ENCODE data around the gene UBR7. TPM values are rescaled to one million over a fixed set of nuclear protein-coding genes. Genes with fewer than 3 reads are reported as not detected.
"Not testable (repeated sequence)": the region's sequence is repeated elsewhere in the genome, so short reads cannot be mapped to it uniquely, and the experiment has no call there.

The UBR7 gene
- total RNA-seq, 1 donor from 2014 or later = 16.6 TPM

- no peak for DNase-seq (ENCODE audit: low spot score)
- Mint-ChIP-seq H3K36me3 (ENCODE audit: low read depth) (peaks cover 30% of the 10 kb centered on the region), H3K27ac (ENCODE audit: unreplicated experiment) (no peak overlapping the region)
Measured at GRCh38 chr14:93223565-93223964, 16.5 kb downstream of the UBR7 start.

GRCh38 chr14:93228550-93228949, 21.5 kb downstream of the UBR7 start:
- Mint-ChIP-seq H3K36me3 (ENCODE audit: low read depth) (peaks cover 23% of the 10 kb centered on the region), H3K4me1 (ENCODE audit: low read depth) (no peaks in the 10 kb centered on the region), H3K4me3 (ENCODE audit: unreplicated experiment) (no peak overlapping the region), H3K27me3 (ENCODE audit: low read depth) (no peaks in the 10 kb centered on the region), H3K27ac (ENCODE audit: unreplicated experiment) (no peak overlapping the region), H3K9me3 (ENCODE audit: low read depth) (peaks cover 3% of the 10 kb centered on the region)
- no peak for DNase-seq (ENCODE audit: low spot score)
- TF ChIP-seq CTCF (IDR thresholded peaks at IDR 0.05) = no peak

More at GRCh38 chr14:93223565-93223964, 16.5 kb downstream of the UBR7 start:
- no peak for TF ChIP-seq CTCF (IDR thresholded peaks at IDR 0.05)
- no peak overlapping the region for H3K4me3 Mint-ChIP-seq (ENCODE audit: unreplicated experiment)
- H3K27me3 Mint-ChIP-seq (ENCODE audit: low read depth) = no peaks in the 10 kb centered on the region
- no peaks in the 10 kb centered on the region for H3K4me1 Mint-ChIP-seq (ENCODE audit: low read depth)
- H3K9me3 Mint-ChIP-seq (ENCODE audit: low read depth) = no peaks in the 10 kb centered on the region

GRCh38 chr14:93230539-93230938, 23.5 kb downstream of the UBR7 start:
- Mint-ChIP-seq H3K9me3 (ENCODE audit: low read depth) (peaks cover 3% of the 10 kb centered on the region), H3K4me1 (ENCODE audit: low read depth) (no peaks in the 10 kb centered on the region), H3K27me3 (ENCODE audit: low read depth) (no peaks in the 10 kb centered on the region), H3K27ac (ENCODE audit: unreplicated experiment) (peak overlapping the region; percentile 50), H3K36me3 (ENCODE audit: low read depth) (peaks cover 17% of the 10 kb centered on the region), H3K4me3 (ENCODE audit: unreplicated experiment) (no peak overlapping the region)
- TF ChIP-seq CTCF (IDR thresholded peaks at IDR 0.05) = no peak
- no peak for DNase-seq (ENCODE audit: low spot score)

GRCh38 chr14:93231129-93231979, 24.3 kb downstream of the UBR7 start:
- Mint-ChIP-seq H3K4me1 (ENCODE audit: low read depth) (no peaks in the 10 kb centered on the region), H3K36me3 (ENCODE audit: low read depth) (peaks cover 17% of the 10 kb centered on the region), H3K4me3 (ENCODE audit: unreplicated experiment) (no peak overlapping the region), H3K27ac (ENCODE audit: unreplicated experiment) (no peak overlapping the region), H3K27me3 (ENCODE audit: low read depth) (no peaks in the 10 kb centered on the region), H3K9me3 (ENCODE audit: low read depth) (peaks cover 3% of the 10 kb centered on the region)
- no peak for DNase-seq (ENCODE audit: low spot score)
- no peak for TF ChIP-seq CTCF (IDR thresholded peaks at IDR 0.05)

- Mint-ChIP-seq H3K36me3 (ENCODE audit: low read depth) (peaks cover 12% of the 10 kb centered on the region), H3K9me3 (ENCODE audit: low read depth) (peaks cover 3% of the 10 kb centered on the region), H3K4me3 (ENCODE audit: unreplicated experiment) (no peak overlapping the region), H3K27me3 (ENCODE audit: low read depth) (no peaks in the 10 kb centered on the region), H3K4me1 (ENCODE audit: low read depth) (no peaks in the 10 kb centered on the region), H3K27ac (ENCODE audit: unreplicated experiment) (no peak overlapping the region)
- no peak for TF ChIP-seq CTCF (IDR thresholded peaks at IDR 0.05)
- no peak for DNase-seq (ENCODE audit: low spot score)
Measured at GRCh38 chr14:93232159-93232558, 25.1 kb downstream of the UBR7 start.

- H3K27ac Mint-ChIP-seq (ENCODE audit: unreplicated experiment); H3K4me3 Mint-ChIP-seq (ENCODE audit: unreplicated experiment); H3K36me3 Mint-ChIP-seq (ENCODE audit: low read depth); DNase-seq (ENCODE audit: low spot score); H3K4me1 Mint-ChIP-seq (ENCODE audit: low read depth); H3K27me3 Mint-ChIP-seq (ENCODE audit: low read depth); H3K9me3 Mint-ChIP-seq (ENCODE audit: low read depth): not testable (repeated sequence)
Measured at GRCh38 chr14:93233078-93233477, 26.0 kb downstream of the UBR7 start.

Data from chondrocyte (in vitro differentiated cells).